IMR-90 (cell line): ENCODE results near the gene RCL1. TPM values are rescaled to one million over a fixed set of nuclear protein-coding genes. Genes with fewer than 3 reads are reported as not detected.

Experiments used
- ATAC-seq: fragments of 200-7000 bp; cut with Tn5 transposase; 2 replicates; pipeline ENCODE4 v1.9.1; 2020; ENCODE audit warnings: low read depth, mild to moderate bottlenecking, moderate library complexity
- BruUV-seq: library from RNA; stranded (reverse); fragments of 400-500 nt; replicated peaks from 2 replicates; lab custom pipeline; 2021; lab: Mats Ljungman, UMichigan
- CTCF ChIA-PET: fragments of 300-600 bp; formaldehyde crosslinking; extraction: SDS; loops from one replicate; lab custom pipeline; 2021; ENCODE audit warnings: antibody characterized with exemption; lab: Yijun Ruan, JAX
- POLR2A ChIA-PET: fragments of 300-600 bp; sonication (Branson Sonifier 250); formaldehyde crosslinking; loops from one replicate; lab custom pipeline; 2022; ENCODE audit warnings: antibody characterized with exemption; ENCODE audit not compliant: unreplicated experiment; lab: Charles Lee
- DNase-seq: peaks from one replicate; pipeline ENCODE4 v3.0.0; 2013
- H2AFZ ChIP-seq: replicated peaks from 2 replicates; pipeline ENCODE3; 2013; ENCODE audit warnings: low read length, mild to moderate bottlenecking; ENCODE audit not compliant: poor library complexity
- H2AK5ac ChIP-seq: 2 replicates; pipeline ENCODE4 v1.6.1; 2013; ENCODE audit warnings: low read depth, low read length, inconsistent platforms
- H2AK9ac ChIP-seq: replicated peaks from 2 replicates; pipeline ENCODE3; 2013; ENCODE audit warnings: mild to moderate bottlenecking, low read depth, low read length, moderate library complexity; ENCODE audit not compliant: poor library complexity
- H2BK120ac ChIP-seq: 2 replicates; pipeline ENCODE4 v1.6.1; 2013; ENCODE audit warnings: low read depth, low read length, inconsistent platforms
- H2BK15ac ChIP-seq: 3 replicates; pipeline ENCODE4 v1.6.1; 2013; ENCODE audit warnings: low read depth, low read length, inconsistent platforms
- H2BK20ac ChIP-seq: 2 replicates; pipeline ENCODE4 v1.6.1; 2013; ENCODE audit warnings: low read depth, mild to moderate bottlenecking, inconsistent platforms, low read length, moderate library complexity
- H2BK5ac ChIP-seq: 2 replicates; pipeline ENCODE4 v1.6.1; 2013; ENCODE audit warnings: mild to moderate bottlenecking, low read depth, low read length, inconsistent platforms; ENCODE audit not compliant: poor library complexity, severe bottlenecking
- H3K14ac ChIP-seq: replicated peaks from 2 replicates; pipeline ENCODE4 v1.6.1; 2013; ENCODE audit warnings: low read depth, low read length, inconsistent platforms
- H3K18ac ChIP-seq: 2 replicates; pipeline ENCODE4 v1.6.1; 2013; ENCODE audit warnings: low read depth, low read length, control low read depth
- H3K23ac ChIP-seq: 2 replicates; pipeline ENCODE4 v1.6.1; 2013; ENCODE audit warnings: low read depth, low read length, inconsistent platforms
- H3K27ac ChIP-seq: 2 replicates; pipeline ENCODE4 v1.5.1; 2013; ENCODE audit warnings: mild to moderate bottlenecking, control low read depth, low read length; ENCODE audit not compliant: insufficient read depth
- H3K27me3 ChIP-seq: 2 replicates; pipeline ENCODE4 v1.6.1; 2013; ENCODE audit warnings: low read length; ENCODE audit not compliant: control insufficient read depth, insufficient read depth
- H3K36me3 ChIP-seq: 2 replicates; pipeline ENCODE4 v1.6.1; 2013; ENCODE audit warnings: low read length, mixed read lengths; ENCODE audit not compliant: control insufficient read depth, insufficient read depth
- H3K4ac ChIP-seq: 2 replicates; pipeline ENCODE4 v1.6.1; 2013; ENCODE audit warnings: low read depth, low read length, inconsistent platforms
- H3K4me1 ChIP-seq: 2 replicates; pipeline ENCODE4 v1.6.1; 2013; ENCODE audit warnings: low read length, mixed read lengths; ENCODE audit not compliant: control insufficient read depth, insufficient read depth
- H3K4me2 ChIP-seq: 2 replicates; pipeline ENCODE4 v1.6.1; 2013; ENCODE audit warnings: low read depth, mild to moderate bottlenecking, control low read depth, low read length, moderate library complexity
- H3K4me3 ChIP-seq: 2 replicates; pipeline ENCODE4 v1.5.1; 2013; ENCODE audit warnings: low read depth, mild to moderate bottlenecking, control low read depth, low read length, moderate library complexity; ENCODE audit not compliant: insufficient read depth
- H3K56ac ChIP-seq: 2 replicates; pipeline ENCODE4 v1.6.1; 2013; ENCODE audit warnings: low read length, inconsistent platforms; ENCODE audit not compliant: insufficient read depth; ENCODE audit errors: extremely low read depth
- H3K79me1 ChIP-seq, 2 experiments: 2 replicates each; pipeline ENCODE4 v1.6.1; 2013; ENCODE audit warnings: low read length in 2 of 2, inconsistent platforms in 1 of 2, low read depth in 1 of 2
- H3K9ac ChIP-seq: 2 replicates; pipeline ENCODE4 v1.6.1; 2013; ENCODE audit warnings: low read depth, low read length, control low read depth
- H3K9me1 ChIP-seq: 2 replicates; pipeline ENCODE4 v1.6.1; 2013; ENCODE audit warnings: low read length, inconsistent platforms; ENCODE audit not compliant: insufficient read depth
- H3K9me3 ChIP-seq: 2 replicates; pipeline ENCODE4 v1.6.1; 2013; ENCODE audit warnings: low read length; ENCODE audit not compliant: control insufficient read depth, insufficient read depth
- H4K20me1 ChIP-seq: 2 replicates; pipeline ENCODE4 v1.6.1; 2013; ENCODE audit warnings: low read length, inconsistent platforms; ENCODE audit not compliant: insufficient read depth
- H4K5ac ChIP-seq: 2 replicates; pipeline ENCODE4 v1.6.1; 2013; ENCODE audit warnings: mild to moderate bottlenecking, low read depth, low read length, control low read depth
- H4K8ac ChIP-seq, 2 experiments: 2 replicates each; pipeline ENCODE4 v1.6.1; 2013; ENCODE audit warnings: low read depth in 2 of 2, low read length in 2 of 2, control low read depth in 1 of 2, inconsistent platforms in 1 of 2
- H4K91ac ChIP-seq: 2 replicates; pipeline ENCODE4 v1.6.1; 2013; ENCODE audit warnings: low read depth, low read length, inconsistent platforms; ENCODE audit not compliant: insufficient read depth
- BHLHE40 ChIP-seq: fragments of 150-350 bp; IDR thresholded peaks from 2 replicates; pipeline ENCODE4 v1.6.1; 2016; ENCODE audit warnings: mild to moderate bottlenecking, low read depth, low read length
- CHD1 ChIP-seq: IDR thresholded peaks from 2 replicates; pipeline ENCODE4 v1.6.1; 2012; ENCODE audit warnings: low read depth, low read length, improper control_type of control experiment
- FOS ChIP-seq: fragments of 150-350 bp; IDR thresholded peaks from 2 replicates; pipeline ENCODE4 v1.6.1; 2016; ENCODE audit warnings: low read depth, low read length
- MAFK ChIP-seq: IDR thresholded peaks from 2 replicates; pipeline ENCODE4 v1.6.1; 2012; ENCODE audit warnings: low read depth, low read length, improper control_type of control experiment
- MAZ ChIP-seq: IDR thresholded peaks from 2 replicates; pipeline ENCODE4 v1.6.1; 2012; ENCODE audit warnings: low read depth, mild to moderate bottlenecking, low read length, improper control_type of control experiment, moderate library complexity, borderline replicate concordance
- POLR2A ChIP-seq: IDR thresholded peaks from 2 replicates; pipeline ENCODE4 v1.6.1; 2012; ENCODE audit warnings: mild to moderate bottlenecking, low read depth, low read length
- RAD21 ChIP-seq: IDR thresholded peaks from 2 replicates; pipeline ENCODE4 v1.6.1; 2012; ENCODE audit warnings: low read length, improper control_type of control experiment
- RFX5 ChIP-seq: IDR thresholded peaks from 2 replicates; pipeline ENCODE4 v1.8.0; 2012; ENCODE audit warnings: low read depth, mild to moderate bottlenecking, low read length, moderate library complexity
- SMC3 ChIP-seq: fragments of 150-350 bp; IDR thresholded peaks from 2 replicates; pipeline ENCODE4 v1.6.1; 2016; ENCODE audit warnings: low read depth, mild to moderate bottlenecking, antibody characterized with exemption, low read length, moderate library complexity
- WGBS, 2 experiments: methylation state at CpG; one replicate each; pipeline versions ENCODE4 v1.1.5 to v1.1.7; 2013; ENCODE audit warnings: missing lambda C conversion rate in 2 of 2; ENCODE audit not compliant: insufficient read length in 1 of 2; ENCODE audit errors: extremely low coverage in 2 of 2; 5-methylcytosine and 5-hydroxymethylcytosine counted together
- dilution Hi-C: fragments of 300-500 bp; cut with HindIII; formaldehyde crosslinking; loops from one replicate; pipeline ENCODE4 v1.14.3; 2018; ENCODE audit warnings: low sequenced_read_pairs; ENCODE audit not compliant: unreplicated experiment
- in situ Hi-C: fragments of 300-500 bp; cut with MboI; formaldehyde crosslinking; loops from 3 replicates; pipeline ENCODE4 v1.14.3; 2019; ENCODE audit warnings: low sequenced_read_pairs, inconsistent platforms, mixed read lengths
- intact Hi-C: fragments of 100-400 bp; cut with micrococcal nuclease; formaldehyde crosslinking; loops from 2 replicates; pipeline ENCODE4 v1.10.0; 2022
- polyA plus RNA-seq, 3 experiments: library from polyadenylated mRNA; depleted of rRNA; stranded (reverse); fragments of >200 nt; gene quantifications; 2 replicates each; pipeline ENCODE4 v1.2.3, GENCODE V29; 2012; ENCODE audit warnings: low replicate concordance in 1 of 3
- total RNA-seq: library from RNA; depleted of rRNA; stranded (reverse); fragments of >200 nt; gene quantifications from 2 replicates; pipeline ENCODE4 v1.2.3, GENCODE V29; 2012

RCL1 gene
- total and polyA plus RNA-seq, 2 of the 4 experiments (the other 2 are of a cell fraction), result 12.3 to 13.8 TPM

- Histone ChIP-seq H2AK9ac (no peak overlapping the region), H4K20me1 (no peaks in the 10 kb centered on the region), H3K79me1 (peaks cover 0 to 3% of the 10 kb centered on the region in 2 experiments; a peak in 2 of 4 replicates), H2AK5ac (no peak overlapping the region), H3K9me3 (no peaks in the 10 kb centered on the region), H4K91ac (no peak overlapping the region), H3K56ac (no peak overlapping the region), H3K36me3 (0 out of 2 replicates have a peak, but pooled peaks cover 2% of the 10 kb centered on the region), H3K27ac (no peak overlapping the region), H3K4me2 (no peak overlapping the region), H4K8ac (no peak overlapping the region), H3K4me3 (no peak overlapping the region), H4K5ac (no peak overlapping the region), H2BK15ac (no peak overlapping the region), H3K14ac (no peak overlapping the region), H3K4me1 (no peaks in the 10 kb centered on the region; the same call in 1 of the 2 replicates), H3K27me3 (no peaks in the 10 kb centered on the region), H3K18ac (no peak overlapping the region), H2BK120ac (no peak overlapping the region), H2AFZ (no peak overlapping the region), H3K9me1 (peaks cover 12% of the 10 kb centered on the region), H2BK20ac (no peak overlapping the region), H3K9ac (no peak overlapping the region), H3K4ac (no peak overlapping the region), H3K23ac (no peak overlapping the region), H2BK5ac (no peak overlapping the region)
- ATAC-seq, result no peak
- DNase-seq, result no peak
- WGBS, 2 experiments, result no CpG with 5 or more reads among the region's 2 CpGs
- POLR2A ChIA-PET, result no interaction called here
- intact Hi-C loops (loop anchor here (5.0 kb wide), 1 partner anchor 69 kb away; the partner anchor contains the start of gene RCL1), in situ Hi-C loops (no loop called here), dilution Hi-C loops (no loop called here)
- TF ChIP-seq CHD1, result no peak
- TF ChIP-seq MAFK, result no peak
- no peak for TF ChIP-seq SMC3
- TF ChIP-seq RFX5, result no peak
- no peak for TF ChIP-seq RAD21
- TF ChIP-seq POLR2A, result no peak
- no peak for TF ChIP-seq BHLHE40
- TF ChIP-seq MAZ, result no peak
- no peak for TF ChIP-seq FOS
- CTCF ChIA-PET, result no interaction called here
- BruUV-seq, result no TSS peak
These were observed 68.4 kb downstream of the RCL1 start for GRCh38 chr9:4861145-4861544.
